Spleen (tissue), 11 donors: ENCODE data around the gene FAM241A. TPM values are rescaled to one million over a fixed set of nuclear protein-coding genes. Genes with fewer than 3 reads are reported as not detected.

Experiments
- DNase-seq: peaks from one replicate; pipeline ENCODE4 v3.0.0-alpha.2; 2020
- H3K27ac ChIP-seq, 8 donors: fragments of 200-600 bp; sonication (generic) in 7 of 8; 1 replicate in 4 of 8; 2 replicates in 4 of 8; pipeline versions ENCODE4 v1.5.0 to v1.8.0; 2016 to 2021; ENCODE audit warnings: inconsistent platforms in 4 of 8, mild to moderate bottlenecking in 4 of 8, moderate library complexity in 1 of 8
- H3K27me3 ChIP-seq, 7 donors: fragments of 200-600 bp; sonication (generic) in 6 of 7; replicated peaks in 1 of 7; 1 replicate in 4 of 7; 2 replicates in 3 of 7; pipeline versions ENCODE4 v1.5.0 to v1.8.0; 2016 to 2021; ENCODE audit warnings: inconsistent platforms in 3 of 7, mild to moderate bottlenecking in 1 of 7
- H3K36me3 ChIP-seq, 6 donors: fragments of 200-600 bp; sonication (generic) in 5 of 6; 1 replicate in 4 of 6; 2 replicates in 2 of 6; pipeline versions ENCODE4 v1.5.0 to v1.8.0; 2016 to 2021; ENCODE audit warnings: inconsistent platforms in 2 of 6
- H3K4me1 ChIP-seq, 6 donors: fragments of 200-600 bp; sonication (generic) in 5 of 6; 1 replicate in 3 of 6; 2 replicates in 3 of 6; pipeline versions ENCODE4 v1.5.0 to v1.8.0; 2016 to 2021; ENCODE audit warnings: inconsistent platforms in 3 of 6
- H3K4me3 ChIP-seq, 8 donors: fragments of 200-600 bp; sonication (generic) in 7 of 8; 1 replicate in 4 of 8; 2 replicates in 4 of 8; pipeline versions ENCODE4 v1.5.0 to v1.8.0; 2016 to 2021; ENCODE audit warnings: inconsistent platforms in 4 of 8, mild to moderate bottlenecking in 4 of 8, moderate library complexity in 2 of 8
- H3K9me3 ChIP-seq, 8 donors: fragments of 200-600 bp; sonication (generic) in 7 of 8; 1 replicate in 4 of 8; 2 replicates in 4 of 8; pipeline versions ENCODE4 v1.5.0 to v1.8.0; 2016 to 2021; ENCODE audit warnings: inconsistent platforms in 4 of 8
- CTCF ChIP-seq, 11 experiments: fragments of 200-600 bp in 7 of 11; fragments of 450-650 bp in 4 of 11; sonication (generic) in 4 of 11; IDR thresholded peaks in 8 of 11; conservative IDR thresholded peaks in 3 of 11; 1 replicate in 7 of 11; 2 replicates in 4 of 11; pipeline versions ENCODE4 v1.4.0 to v1.8.0; 2016 to 2021; ENCODE audit warnings: antibody characterized with exemption in 11 of 11, inconsistent platforms in 4 of 11, mild to moderate bottlenecking in 1 of 11
- POLR2A ChIP-seq, 3 donors: fragments of 450-650 bp; IDR thresholded peaks; one replicate each; pipeline ENCODE4 v1.5.1; 2017; ENCODE audit warnings: antibody characterized with exemption in 3 of 3, mild to moderate bottlenecking in 1 of 3
- POLR2AphosphoS5 ChIP-seq, 3 donors: sonication (generic); formaldehyde crosslinking; IDR thresholded peaks; one replicate each; pipeline ENCODE4 v1.5.1; 2017; ENCODE audit warnings: antibody characterized with exemption in 3 of 3
- WGBS, 5 donors: extraction: QIAGEN DNeasy Blood & Tissue Kit in 3 of 5; methylation state at CpG; one replicate each; pipeline versions ENCODE4 v1.1.5 to v1.1.7; 2013 to 2018; 5-methylcytosine and 5-hydroxymethylcytosine counted together
- intact Hi-C: fragments of 100-400 bp; cut with DNase I; formaldehyde crosslinking; loops from one replicate; pipeline ENCODE4 v1.15.0; 2023; ENCODE audit warnings: low total_unique reads
- polyA plus RNA-seq, 3 donors: library from polyadenylated mRNA; stranded (reverse); fragments of 200-250 nt; gene quantifications; one replicate each; pipeline ENCODE4 v1.2.1, GENCODE V29; 2013
- total RNA-seq, 7 donors: library from RNA; depleted of rRNA in 3 of 7; stranded (reverse); fragments of >200 nt in 3 of 7; fragmentation: NEBNext Ultra II Directional in 4 of 7; extraction: Animal tissue kit (Norgen Biotek cat#: 25700) in 4 of 7; gene quantifications; one replicate each; pipeline versions ENCODE4 v1.1.0 to v1.2.1, GENCODE V29; 2016 to 2021
- donor health status: healthy with polysubstance abuse.
- donor health status: DM: no; HTN: no; CAD: no; lungs with moderate emphysema.
- donor health status: DM: no; HTN: no; CAD: no.
- donor health status: Bipolar disorder and iron deficiency.
- donor health status: healthy.
- donor health status: DM: no; HTN: no; CAD: no.
- donor health status: DM: yes; HTN: yes; CAD: no.

FAM241A gene
- total and polyA plus RNA-seq, 10 donors, result 1.7 to 6.0 (median 3.3) TPM

GRCh38 chr4:112219826-112220366 is 74.6 kb downstream of the FAM241A start:
- no peak overlapping the region for H3K27ac ChIP-seq
- intact Hi-C loops, result no loop called here
- H3K36me3 ChIP-seq, result no peaks in the 10 kb centered on the region
- TF ChIP-seq POLR2AphosphoS5 (IDR thresholded peaks at IDR 0.05) (no peak), POLR2A (IDR thresholded peaks at IDR 0.05) (no peak), CTCF (IDR thresholded peaks at IDR 0.05 in 8 of 11, conservative IDR thresholded peaks at IDR 0.05 in 3 of 11) (no peak)
- WGBS, 5 donors, result 93 to 98% (median 97%) methylated on average over 7 of the region's 7 CpGs
- H3K4me1 ChIP-seq, result peaks cover 0 to under 1% (median 0%) of the 10 kb centered on the region in 6 donors
- H3K4me3 ChIP-seq, result no peak overlapping the region
- no peak for DNase-seq
- peaks cover 0 to 11% (median 0%) of the 10 kb centered on the region in 8 donors for H3K9me3 ChIP-seq
- H3K27me3 ChIP-seq, result no peaks in the 10 kb centered on the region

GRCh38 chr4:112222219-112222955 is 77.1 kb downstream of the FAM241A start:
- Histone ChIP-seq H3K27me3 (no peaks in the 10 kb centered on the region), H3K36me3 (no peaks in the 10 kb centered on the region), H3K9me3 (peaks cover 0 to 11% (median 0%) of the 10 kb centered on the region in 8 donors), H3K4me1 (no peaks in the 10 kb centered on the region), H3K27ac (no peak overlapping the region), H3K4me3 (no peak overlapping the region)
- DNase-seq, result no peak
- TF ChIP-seq POLR2AphosphoS5 (IDR thresholded peaks at IDR 0.05) (no peak), POLR2A (IDR thresholded peaks at IDR 0.05) (no peak), CTCF (IDR thresholded peaks at IDR 0.05 in 8 of 11, conservative IDR thresholded peaks at IDR 0.05 in 3 of 11) (no peak)
- 94 to 98% (median 96%) methylated on average over 21 to 43 of the region's 43 CpGs for WGBS, 5 donors
- intact Hi-C loops, result no loop called here

- no peak for DNase-seq
- WGBS, 5 donors, result 72 to 83% (median 77%) methylated on average over 4 of the region's 4 CpGs
- Histone ChIP-seq H3K27ac (no peak overlapping the region), H3K4me3 (no peak overlapping the region), H3K4me1 (peaks cover 0 to 7% (median under 1%) of the 10 kb centered on the region in 6 donors), H3K27me3 (no peaks in the 10 kb centered on the region), H3K36me3 (no peaks in the 10 kb centered on the region), H3K9me3 (peaks cover 0 to 11% (median 0%) of the 10 kb centered on the region in 8 donors)
- no peak for TF ChIP-seq POLR2AphosphoS5 (IDR thresholded peaks at IDR 0.05)
- TF ChIP-seq CTCF (IDR thresholded peaks at IDR 0.05 in 8 of 11, conservative IDR thresholded peaks at IDR 0.05 in 3 of 11), result no peak
- TF ChIP-seq POLR2A (IDR thresholded peaks at IDR 0.05), result no peak
- intact Hi-C loops, result no loop called here
These were observed 79.9 kb downstream of the FAM241A start for GRCh38 chr4:112225157-112225556.
